ENCODE data around the gene ITGAV.
A peak's percentile ranks its signal among the peaks of the same experiment; 100 is the strongest.

The ITGAV gene

GRCh38 chr2:186589612-186590349 lies at the start of gene ITGAV:
Gene ITGAV (plus strand): TSS chr2:186590056. CDS start chr2:186590339, 283 bp downstream.
- ChIA-PET CTCF (interaction anchor here (0.7 to 1.8 kb wide), 5 partner anchors 11 to 86 kb away, joined by 3 to 10 read pairs (median 4); no protein-coding TSS in a partner anchor), POLR2A (interaction anchor here (0.8 to 1.9 kb wide), 17 partner anchors 8 to 104 kb away, joined by 3 to 19 read pairs (median 4); partner anchors contain the start of gene ZC3H15)
- peak; percentile 34 for DNase-seq (ENCODE audit: low read depth, low spot score)
- TF ChIP-seq CTCF (IDR thresholded peaks at IDR 0.05; ENCODE audit: insufficient read depth, low read length, missing control alignments), result no peak
- H3K4me3 ChIP-seq (ENCODE audit: low read depth, low read length), result peak within 1 kb of the TSS; percentile 87

GRCh38 chr2:186540941-186541340 lies 48.9 kb upstream of the ITGAV start:
- no peak for TF ChIP-seq CTCF (IDR thresholded peaks at IDR 0.05; ENCODE audit: insufficient read depth, low read length, missing control alignments)
- no peak for DNase-seq (ENCODE audit: low read depth, low spot score)
- no peak overlapping the region for H3K4me3 ChIP-seq (ENCODE audit: low read depth, low read length)
- ChIA-PET POLR2A (no interaction called here), CTCF (interaction anchor here (1.6 to 2.6 kb wide), 2 partner anchors 37 to 101 kb away, joined by 4 to 11 read pairs; no protein-coding TSS in a partner anchor)

- TF ChIP-seq CTCF (IDR thresholded peaks at IDR 0.05; ENCODE audit: insufficient read depth, low read length, missing control alignments), result no peak
- ChIA-PET CTCF (no interaction called here), POLR2A (no interaction called here)
- H3K4me3 ChIP-seq (ENCODE audit: low read depth, low read length), result no peak overlapping the region
- no peak for DNase-seq (ENCODE audit: low read depth, low spot score)
Observed at GRCh38 chr2:186542002-186542401, 47.9 kb upstream of the ITGAV start.

- no peak for TF ChIP-seq CTCF (IDR thresholded peaks at IDR 0.05; ENCODE audit: insufficient read depth, low read length, missing control alignments)
- ChIA-PET POLR2A (interaction anchor here (0.7 to 2.0 kb wide), 5 partner anchors 11 to 58 kb away, joined by 3 to 10 read pairs (median 5); partner anchors contain the start of genes ITGAV and ZC3H15), CTCF (interaction anchor here (0.6 to 1.5 kb wide), 3 partner anchors 15 to 46 kb away, joined by 3 to 5 read pairs (median 4); no protein-coding TSS in a partner anchor)
- no peak for DNase-seq (ENCODE audit: low read depth, low spot score)
- no peak overlapping the region for H3K4me3 ChIP-seq (ENCODE audit: low read depth, low read length)
Observed at GRCh38 chr2:186543561-186544131, 46.2 kb upstream of the ITGAV start.

- no peak for DNase-seq (ENCODE audit: low read depth, low spot score)
- H3K4me3 ChIP-seq (ENCODE audit: low read depth, low read length), result no peak overlapping the region
- POLR2A ChIA-PET, result interaction anchor here (0.7 to 2.0 kb wide), 5 partner anchors 10 to 58 kb away, joined by 3 to 10 read pairs (median 5); partner anchors contain the start of genes ITGAV and ZC3H15
- CTCF ChIA-PET, result interaction anchor here (0.6 to 1.5 kb wide), 3 partner anchors 15 to 45 kb away, joined by 3 to 5 read pairs (median 4); no protein-coding TSS in a partner anchor
- TF ChIP-seq CTCF (IDR thresholded peaks at IDR 0.05; ENCODE audit: insufficient read depth, low read length, missing control alignments), result no peak
Observed at GRCh38 chr2:186544255-186544675, 45.6 kb upstream of the ITGAV start.

- H3K4me3 ChIP-seq (ENCODE audit: low read depth, low read length), result no peak overlapping the region
- POLR2A ChIA-PET, result interaction anchor here (1.2 kb wide), 1 partner anchor 43 kb away, joined by 4 read pairs; the partner anchor contains the start of gene ITGAV
- no peak for DNase-seq (ENCODE audit: low read depth, low spot score)
- no peak for TF ChIP-seq CTCF (IDR thresholded peaks at IDR 0.05; ENCODE audit: insufficient read depth, low read length, missing control alignments)
- CTCF ChIA-PET, result interaction anchor here (1.4 kb wide), 1 partner anchor 43 kb away, joined by 7 read pairs; no protein-coding TSS in a partner anchor
Observed at GRCh38 chr2:186546846-186547245, 43.0 kb upstream of the ITGAV start.
